ENCODE measurements around the gene GTF2F2. TPM values are rescaled to one million over a fixed set of nuclear protein-coding genes. Genes with fewer than 3 reads are reported as not detected.
"Not testable (repeated sequence)": the region's sequence is repeated elsewhere in the genome, so short reads cannot be mapped to it uniquely, and the experiment has no call there.

Gene GTF2F2
- total and polyA plus RNA-seq, 2 experiments from 2014 or later, result 42.1 to 75.6 TPM

DNA sequence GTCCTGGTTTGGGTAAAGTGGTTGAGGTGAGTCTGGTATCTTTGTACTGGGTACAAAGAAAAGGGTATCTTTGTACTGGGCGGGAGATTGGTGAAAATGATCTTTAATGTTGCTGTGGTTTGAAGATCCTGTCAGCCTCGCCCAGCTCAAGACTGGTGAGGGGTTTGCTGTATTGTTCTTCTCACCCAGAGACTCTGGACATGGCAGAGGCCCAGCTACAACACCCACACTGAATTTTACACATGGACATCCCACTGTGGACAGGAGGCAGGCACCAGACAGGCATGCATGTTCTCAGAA lies 177.8 kb downstream of the GTF2F2 start:
- Histone ChIP-seq H3K9me2 (ENCODE audit: insufficient read depth) (no peaks in the 10 kb centered on the region), H3K4me3 (no peak overlapping the region), H3K36me3 (ENCODE audit: insufficient read depth) (no peaks in the 10 kb centered on the region), H3K27ac (ENCODE audit: low read depth) (no peak overlapping the region), H3F3A (replicated peaks; ENCODE audit: low read depth) (no peaks in the 10 kb centered on the region), H3K4me2 (no peak overlapping the region), H4K20me1 (replicated peaks; ENCODE audit: insufficient read depth) (no peaks in the 10 kb centered on the region), H2AFZ (no peak overlapping the region), H3K4me1 (ENCODE audit: insufficient read depth) (peaks cover 14% of the 10 kb centered on the region; the same call in 1 of the 2 replicates), H3K79me2 (replicated peaks; ENCODE audit: insufficient read depth) (no peaks in the 10 kb centered on the region), H3K27me3 (ENCODE audit: insufficient read depth) (no peaks in the 10 kb centered on the region)
- ATAC-seq (no peak), DNase-seq (ENCODE audit: low spot score) (no peak)
- Mint-ChIP-seq H3K4me3 (no peak overlapping the region), H3K4me1 (peaks cover 10% of the 10 kb centered on the region), H3K27ac (no peak overlapping the region), H3K36me3 (ENCODE audit: low read depth) (no peaks in the 10 kb centered on the region), H3K27me3 (ENCODE audit: insufficient read depth, low read depth, poor library complexity) (peaks cover 10% of the 10 kb centered on the region), H3K9me3 (no peaks in the 10 kb centered on the region)
- TF ChIP-seq CREB1 (CRISPR knock-in tag; IDR thresholded peaks at IDR 0.05; ENCODE audit: low read depth) (no peak), CTCF (conservative IDR thresholded peaks at IDR 0.05; ENCODE audit: low read depth in 2 of 2) (no peak), POLR2AphosphoS5 (IDR thresholded peaks at IDR 0.05; ENCODE audit: low read depth) (no peak), EZH2 (IDR thresholded peaks at IDR 0.05; ENCODE audit: low read depth, unreplicated experiment) (no peak), JUNB (IDR thresholded peaks at IDR 0.05; ENCODE audit: unreplicated experiment) (no peak), ZNF331 (CRISPR knock-in tag; IDR thresholded peaks at IDR 0.05; ENCODE audit: low read depth) (no peak), EZH2phosphoT487 (IDR thresholded peaks at IDR 0.05; ENCODE audit: unreplicated experiment) (no peak)
- TF ChIP-seq, protein P1, sequence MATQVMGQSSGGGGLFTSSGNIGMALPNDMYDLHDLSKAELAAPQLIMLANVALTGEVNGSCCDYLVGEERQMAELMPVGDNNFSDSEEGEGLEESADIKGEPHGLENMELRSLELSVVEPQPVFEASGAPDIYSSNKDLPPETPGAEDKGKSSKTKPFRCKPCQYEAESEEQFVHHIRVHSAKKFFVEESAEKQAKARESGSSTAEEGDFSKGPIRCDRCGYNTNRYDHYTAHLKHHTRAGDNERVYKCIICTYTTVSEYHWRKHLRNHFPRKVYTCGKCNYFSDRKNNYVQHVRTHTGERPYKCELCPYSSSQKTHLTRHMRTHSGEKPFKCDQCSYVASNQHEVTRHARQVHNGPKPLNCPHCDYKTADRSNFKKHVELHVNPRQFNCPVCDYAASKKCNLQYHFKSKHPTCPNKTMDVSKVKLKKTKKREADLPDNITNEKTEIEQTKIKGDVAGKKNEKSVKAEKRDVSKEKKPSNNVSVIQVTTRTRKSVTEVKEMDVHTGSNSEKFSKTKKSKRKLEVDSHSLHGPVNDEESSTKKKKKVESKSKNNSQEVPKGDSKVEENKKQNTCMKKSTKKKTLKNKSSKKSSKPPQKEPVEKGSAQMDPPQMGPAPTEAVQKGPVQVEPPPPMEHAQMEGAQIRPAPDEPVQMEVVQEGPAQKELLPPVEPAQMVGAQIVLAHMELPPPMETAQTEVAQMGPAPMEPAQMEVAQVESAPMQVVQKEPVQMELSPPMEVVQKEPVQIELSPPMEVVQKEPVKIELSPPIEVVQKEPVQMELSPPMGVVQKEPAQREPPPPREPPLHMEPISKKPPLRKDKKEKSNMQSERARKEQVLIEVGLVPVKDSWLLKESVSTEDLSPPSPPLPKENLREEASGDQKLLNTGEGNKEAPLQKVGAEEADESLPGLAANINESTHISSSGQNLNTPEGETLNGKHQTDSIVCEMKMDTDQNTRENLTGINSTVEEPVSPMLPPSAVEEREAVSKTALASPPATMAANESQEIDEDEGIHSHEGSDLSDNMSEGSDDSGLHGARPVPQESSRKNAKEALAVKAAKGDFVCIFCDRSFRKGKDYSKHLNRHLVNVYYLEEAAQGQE (IDR thresholded peaks at IDR 0.05; ENCODE audit: unreplicated experiment), result no peak

GRCh38 chr13:45298550-45298949 lies 178.2 kb downstream of the GTF2F2 start:
- not testable (repeated sequence) for H3F3A ChIP-seq (replicated peaks; ENCODE audit: low read depth); H3K36me3 Mint-ChIP-seq (ENCODE audit: low read depth); H3K36me3 ChIP-seq (ENCODE audit: insufficient read depth); H4K20me1 ChIP-seq (replicated peaks; ENCODE audit: insufficient read depth); H3K79me2 ChIP-seq (replicated peaks; ENCODE audit: insufficient read depth); ATAC-seq; H2AFZ ChIP-seq; H3K4me2 ChIP-seq; H3K4me3 Mint-ChIP-seq; H3K27ac Mint-ChIP-seq; DNase-seq (ENCODE audit: low spot score); H3K4me3 ChIP-seq; H3K27ac ChIP-seq (ENCODE audit: low read depth); H3K9me2 ChIP-seq (ENCODE audit: insufficient read depth); H3K9me3 Mint-ChIP-seq; H3K27me3 ChIP-seq (ENCODE audit: insufficient read depth)
- Mint-ChIP-seq H3K4me1 (peaks cover 11% of the 10 kb centered on the region), H3K27me3 (ENCODE audit: insufficient read depth, low read depth, poor library complexity) (peaks cover 10% of the 10 kb centered on the region)
- H3K4me1 ChIP-seq (ENCODE audit: insufficient read depth), result peaks cover 14% of the 10 kb centered on the region; the same call in 1 of the 2 replicates

Measured in GM23338 (cell line).